Measurements from ENCODE around the gene RUNX2.

GRCh38 chr6:45493761-45494160 lies 165.6 kb downstream of the RUNX2 start:
- TF ChIP-seq, protein P1, sequence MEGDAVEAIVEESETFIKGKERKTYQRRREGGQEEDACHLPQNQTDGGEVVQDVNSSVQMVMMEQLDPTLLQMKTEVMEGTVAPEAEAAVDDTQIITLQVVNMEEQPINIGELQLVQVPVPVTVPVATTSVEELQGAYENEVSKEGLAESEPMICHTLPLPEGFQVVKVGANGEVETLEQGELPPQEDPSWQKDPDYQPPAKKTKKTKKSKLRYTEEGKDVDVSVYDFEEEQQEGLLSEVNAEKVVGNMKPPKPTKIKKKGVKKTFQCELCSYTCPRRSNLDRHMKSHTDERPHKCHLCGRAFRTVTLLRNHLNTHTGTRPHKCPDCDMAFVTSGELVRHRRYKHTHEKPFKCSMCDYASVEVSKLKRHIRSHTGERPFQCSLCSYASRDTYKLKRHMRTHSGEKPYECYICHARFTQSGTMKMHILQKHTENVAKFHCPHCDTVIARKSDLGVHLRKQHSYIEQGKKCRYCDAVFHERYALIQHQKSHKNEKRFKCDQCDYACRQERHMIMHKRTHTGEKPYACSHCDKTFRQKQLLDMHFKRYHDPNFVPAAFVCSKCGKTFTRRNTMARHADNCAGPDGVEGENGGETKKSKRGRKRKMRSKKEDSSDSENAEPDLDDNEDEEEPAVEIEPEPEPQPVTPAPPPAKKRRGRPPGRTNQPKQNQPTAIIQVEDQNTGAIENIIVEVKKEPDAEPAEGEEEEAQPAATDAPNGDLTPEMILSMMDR (optimal IDR thresholded peaks at IDR 0.05 in 1 of 3, IDR thresholded peaks at IDR 0.05 in 1 of 3, conservative IDR thresholded peaks at IDR 0.05 in 1 of 3; ENCODE audit: extremely low read depth in 1 of 3, insufficient read depth in 2 of 3, low read length in 3 of 3) = no peak
- no peak for TF ChIP-seq EZH2 (IDR thresholded peaks at IDR 0.05; ENCODE audit: low read length)
